Stimulated activated naive B cell treated with anti-CD40 and anti-IgM and Interleukin-4, amounts not matched to agents 10 μg/mL and 1 μg/mL and 100 μg/mL, for 72 hours (primary cell): ENCODE data around the gene DBNDD1.

Experiments used
- ATAC-seq, 2 donors: fragments of 150-1000 bp; cut with Tn5 transposase; replicated peaks; 2 replicates each; pipeline ENCODE4 v1.10.0; 2021; ENCODE audit warnings: moderate library complexity in 1 of 2
- DNase-seq: peaks from one replicate; pipeline ENCODE4 v3.0.0; 2021
- H3K27ac Mint-ChIP-seq: one replicate; pipeline ENCODE4 v1.8.0; 2022; ENCODE audit warnings: mild to moderate bottlenecking, mixed read lengths
- H3K27me3 Mint-ChIP-seq, 2 donors: one replicate each; pipeline ENCODE4 v1.8.0; 2022; ENCODE audit warnings: mixed read lengths in 2 of 2
- H3K36me3 Mint-ChIP-seq, 2 donors: one replicate each; pipeline ENCODE4 v1.8.0; 2022; ENCODE audit warnings: mixed read lengths in 2 of 2, mild to moderate bottlenecking in 1 of 2
- H3K4me1 Mint-ChIP-seq, 2 donors: one replicate each; pipeline ENCODE4 v1.8.0; 2022; ENCODE audit warnings: mixed read lengths in 2 of 2, mild to moderate bottlenecking in 1 of 2
- H3K4me3 Mint-ChIP-seq, 2 donors: one replicate each; pipeline ENCODE4 v1.8.0; 2022; ENCODE audit warnings: mild to moderate bottlenecking in 2 of 2, mixed read lengths in 2 of 2, moderate library complexity in 1 of 2
- H3K9me3 Mint-ChIP-seq, 2 donors: one replicate each; pipeline ENCODE4 v1.8.0; 2022; ENCODE audit warnings: mixed read lengths in 2 of 2, mild to moderate bottlenecking in 1 of 2

DBNDD1 gene

DNA sequence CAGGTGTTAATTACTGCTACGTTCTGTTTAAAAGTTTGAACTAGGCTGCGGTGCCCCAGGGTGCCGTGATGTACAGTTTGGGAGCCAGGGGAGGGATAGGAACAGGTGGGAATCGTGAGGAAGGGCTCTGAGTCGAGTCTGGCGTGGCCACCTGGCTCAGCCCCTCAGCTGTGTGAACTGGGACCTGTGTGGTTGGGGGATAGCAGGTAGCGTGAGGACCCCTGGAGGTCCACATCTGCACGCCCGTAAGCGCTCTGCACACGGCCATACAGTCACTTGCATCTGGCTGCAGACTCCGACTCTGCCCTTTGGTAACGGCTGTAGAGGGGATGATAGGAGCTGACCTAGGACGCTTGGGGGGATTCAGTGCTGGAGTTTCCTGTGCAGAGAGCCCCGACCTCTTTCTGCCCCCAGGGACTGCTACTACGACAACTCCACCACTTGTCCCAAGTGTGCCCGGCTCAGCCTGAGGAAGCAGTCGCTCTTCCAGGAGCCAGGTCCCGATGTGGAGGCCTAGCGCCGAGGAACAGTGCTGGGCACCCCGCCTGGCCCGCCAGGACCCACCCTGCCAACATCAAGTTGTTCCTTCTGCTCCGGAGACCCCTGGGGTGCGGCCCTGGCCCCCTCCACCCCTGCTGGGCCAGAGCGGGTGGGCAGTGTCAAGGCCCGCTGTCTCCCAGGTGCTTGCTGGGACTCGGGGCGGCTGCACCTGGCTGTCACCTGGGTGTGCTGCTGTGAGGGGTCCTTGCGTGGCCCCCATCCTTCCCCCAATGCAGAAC is 53.6 kb downstream of the DBNDD1 start:
- no peak for ATAC-seq
- no peaks in the 10 kb centered on the region for H3K27me3 Mint-ChIP-seq
- H3K4me1 Mint-ChIP-seq, result peaks cover 7 to 29% of the 10 kb centered on the region in 2 donors
- H3K36me3 Mint-ChIP-seq, result peaks cover 17 to 39% of the 10 kb centered on the region in 2 donors
- H3K4me3 Mint-ChIP-seq, result no peak overlapping the region
- no peak overlapping the region for H3K27ac Mint-ChIP-seq
- no peak for DNase-seq
- H3K9me3 Mint-ChIP-seq, result no peaks in the 10 kb centered on the region

DNA sequence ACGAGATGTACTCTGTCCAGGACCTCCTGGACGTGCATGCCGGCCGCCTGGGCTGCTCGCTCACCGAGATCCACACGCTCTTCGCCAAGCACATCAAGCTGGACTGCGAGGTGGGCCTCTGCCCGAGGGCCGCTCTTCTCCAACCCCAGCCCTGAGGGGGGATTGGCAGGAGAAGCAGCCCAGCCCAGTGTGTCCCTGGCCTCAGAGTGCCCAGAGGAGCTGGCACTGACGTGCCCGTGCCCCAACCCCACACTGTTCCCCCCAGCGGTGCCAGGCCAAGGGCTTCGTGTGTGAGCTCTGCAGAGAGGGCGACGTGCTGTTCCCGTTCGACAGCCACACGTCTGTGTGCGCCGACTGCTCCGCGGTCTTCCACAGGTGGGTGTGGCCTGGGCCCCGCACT is 55.1 kb downstream of the DBNDD1 start:
- Mint-ChIP-seq H3K9me3 (no peaks in the 10 kb centered on the region), H3K4me1 (peaks cover 8 to 26% of the 10 kb centered on the region in 2 donors), H3K27me3 (no peaks in the 10 kb centered on the region), H3K36me3 (peaks cover 22 to 43% of the 10 kb centered on the region in 2 donors), H3K4me3 (no peak overlapping the region), H3K27ac (no peak overlapping the region)
- DNase-seq (no peak), ATAC-seq (no peak)

GRCh38 chr16:89962754-89963498 is 56.3 kb downstream of the DBNDD1 start:
- H3K27ac Mint-ChIP-seq, result no peak overlapping the region
- no peaks in the 10 kb centered on the region for H3K9me3 Mint-ChIP-seq
- DNase-seq, result no peak
- H3K4me1 Mint-ChIP-seq, result peaks cover 10 to 31% of the 10 kb centered on the region in 2 donors
- no peak overlapping the region for H3K4me3 Mint-ChIP-seq
- peaks cover 32 to 50% of the 10 kb centered on the region in 2 donors for H3K36me3 Mint-ChIP-seq
- no peak for ATAC-seq
- H3K27me3 Mint-ChIP-seq, result no peaks in the 10 kb centered on the region

DNA sequence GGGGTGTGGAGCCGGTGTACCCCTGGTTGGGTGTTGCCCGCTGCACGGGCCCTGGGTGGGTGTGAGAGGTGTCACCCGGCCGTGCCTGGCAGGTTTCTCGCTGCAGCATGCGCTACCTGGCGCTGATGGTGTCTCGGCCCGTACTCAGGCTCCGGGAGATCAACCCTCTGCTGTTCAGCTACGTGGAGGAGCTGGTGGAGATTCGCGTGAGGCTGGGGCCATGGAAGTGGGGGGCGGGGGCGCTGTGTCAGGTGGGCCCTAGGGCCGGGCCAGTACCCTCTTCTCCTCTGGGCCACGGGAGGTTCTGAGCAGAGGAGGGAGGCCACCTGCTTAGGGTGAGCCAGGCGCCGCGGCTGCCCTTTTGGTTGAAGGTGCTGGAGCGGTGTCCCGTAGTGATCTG is 57.3 kb downstream of the DBNDD1 start:
- Mint-ChIP-seq H3K27me3 (no peaks in the 10 kb centered on the region), H3K4me3 (no peak overlapping the region), H3K36me3 (peaks cover 33 to 48% of the 10 kb centered on the region in 2 donors), H3K9me3 (no peaks in the 10 kb centered on the region), H3K4me1 (peaks cover 14 to 36% of the 10 kb centered on the region in 2 donors), H3K27ac (no peak overlapping the region)
- ATAC-seq (no peak), DNase-seq (no peak)

DNA sequence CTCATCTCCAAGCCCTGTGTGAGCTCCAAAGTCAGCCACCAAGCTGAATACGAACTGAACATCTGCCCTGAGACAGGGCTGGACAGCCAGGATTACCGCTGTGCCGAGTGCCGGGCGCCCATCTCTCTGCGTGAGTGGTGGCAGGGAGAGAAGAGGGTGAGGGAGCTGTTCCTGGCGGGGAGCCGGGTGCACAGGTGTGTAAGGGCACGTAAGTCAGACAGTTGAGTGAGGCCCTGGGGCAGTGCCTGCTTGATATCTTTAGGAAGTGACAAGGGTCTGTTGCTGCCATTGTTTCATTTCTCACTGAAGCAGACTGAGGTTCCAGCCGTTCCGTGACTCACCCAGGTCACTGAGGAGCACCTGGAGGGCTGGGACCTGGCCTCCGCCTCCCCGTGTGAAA is 58.3 kb downstream of the DBNDD1 start:
- DNase-seq (no peak), ATAC-seq (no peak)
- Mint-ChIP-seq H3K4me3 (no peak overlapping the region), H3K27ac (no peak overlapping the region), H3K9me3 (no peaks in the 10 kb centered on the region), H3K27me3 (no peaks in the 10 kb centered on the region), H3K4me1 (peaks cover 18 to 44% of the 10 kb centered on the region in 2 donors), H3K36me3 (peaks cover 37 to 52% of the 10 kb centered on the region in 2 donors)

DNA sequence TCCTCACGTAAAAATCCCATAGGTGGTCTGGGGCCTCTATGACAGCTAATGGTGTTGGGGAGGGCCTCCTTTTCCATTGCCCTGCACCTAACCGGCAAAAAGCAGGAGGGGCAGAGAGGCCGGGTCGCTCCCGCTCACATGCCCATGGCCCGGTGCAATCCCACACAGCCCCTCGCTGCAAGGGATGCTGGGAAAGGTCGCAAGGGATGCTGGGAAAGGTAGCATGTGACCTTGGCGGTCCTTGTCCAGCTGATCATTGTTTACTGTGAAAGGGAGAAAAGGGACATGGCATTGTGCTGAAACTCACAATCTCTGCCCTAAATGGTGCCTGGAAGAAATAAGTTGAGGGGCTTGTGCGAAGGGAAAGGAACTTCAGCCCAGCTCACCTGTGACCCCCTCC is 60.7 kb downstream of the DBNDD1 start:
- Mint-ChIP-seq H3K27me3 (no peaks in the 10 kb centered on the region), H3K27ac (no peak overlapping the region), H3K9me3 (no peaks in the 10 kb centered on the region), H3K4me3 (no peak overlapping the region), H3K36me3 (peaks cover 45 to 61% of the 10 kb centered on the region in 2 donors), H3K4me1 (peaks cover 38 to 59% of the 10 kb centered on the region in 2 donors)
- no peak for DNase-seq
- no peak for ATAC-seq

- Mint-ChIP-seq H3K27me3 (no peaks in the 10 kb centered on the region), H3K4me1 (peaks cover 43 to 64% of the 10 kb centered on the region in 2 donors), H3K9me3 (no peaks in the 10 kb centered on the region), H3K4me3 (no peak overlapping the region), H3K27ac (no peak overlapping the region), H3K36me3 (peaks cover 44 to 59% of the 10 kb centered on the region in 2 donors)
- ATAC-seq (no peak), DNase-seq (no peak)
Measured at GRCh38 chr16:89958068-89958467, 61.2 kb downstream of the DBNDD1 start.

DNA sequence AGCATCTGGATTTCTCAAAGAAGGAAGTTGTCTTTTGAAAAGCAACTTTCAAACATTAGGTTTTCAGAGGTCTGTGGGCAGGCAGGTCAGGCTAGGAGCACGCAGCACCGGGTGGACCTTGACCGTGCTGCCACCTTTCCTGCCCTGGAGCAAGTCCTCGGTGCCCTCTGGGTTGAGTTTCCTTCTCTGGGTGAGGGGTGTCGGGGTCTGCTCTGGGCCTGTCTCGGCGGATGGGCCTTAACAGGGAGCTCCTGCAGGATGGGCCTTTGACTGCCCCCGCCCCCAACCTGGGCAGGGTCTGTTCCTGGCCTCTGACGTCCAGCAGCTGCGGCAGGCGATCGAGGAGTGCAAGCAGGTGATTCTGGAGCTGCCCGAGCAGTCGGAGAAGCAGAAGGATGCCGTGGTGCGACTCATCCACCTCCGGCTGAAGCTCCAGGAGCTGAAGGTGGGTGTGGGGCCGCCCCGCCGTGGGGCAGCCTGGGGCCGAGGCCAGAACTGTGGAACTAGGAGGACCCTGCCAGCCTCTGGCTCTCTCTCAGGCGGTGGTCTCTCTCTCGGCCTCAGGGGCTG is 62.0 kb downstream of the DBNDD1 start:
- Mint-ChIP-seq H3K4me3 (no peak overlapping the region), H3K36me3 (peaks cover 44 to 59% of the 10 kb centered on the region in 2 donors), H3K27ac (no peak overlapping the region), H3K27me3 (no peaks in the 10 kb centered on the region), H3K4me1 (peaks cover 49 to 72% of the 10 kb centered on the region in 2 donors), H3K9me3 (no peaks in the 10 kb centered on the region)
- ATAC-seq, result no peak
- DNase-seq, result no peak

DNA sequence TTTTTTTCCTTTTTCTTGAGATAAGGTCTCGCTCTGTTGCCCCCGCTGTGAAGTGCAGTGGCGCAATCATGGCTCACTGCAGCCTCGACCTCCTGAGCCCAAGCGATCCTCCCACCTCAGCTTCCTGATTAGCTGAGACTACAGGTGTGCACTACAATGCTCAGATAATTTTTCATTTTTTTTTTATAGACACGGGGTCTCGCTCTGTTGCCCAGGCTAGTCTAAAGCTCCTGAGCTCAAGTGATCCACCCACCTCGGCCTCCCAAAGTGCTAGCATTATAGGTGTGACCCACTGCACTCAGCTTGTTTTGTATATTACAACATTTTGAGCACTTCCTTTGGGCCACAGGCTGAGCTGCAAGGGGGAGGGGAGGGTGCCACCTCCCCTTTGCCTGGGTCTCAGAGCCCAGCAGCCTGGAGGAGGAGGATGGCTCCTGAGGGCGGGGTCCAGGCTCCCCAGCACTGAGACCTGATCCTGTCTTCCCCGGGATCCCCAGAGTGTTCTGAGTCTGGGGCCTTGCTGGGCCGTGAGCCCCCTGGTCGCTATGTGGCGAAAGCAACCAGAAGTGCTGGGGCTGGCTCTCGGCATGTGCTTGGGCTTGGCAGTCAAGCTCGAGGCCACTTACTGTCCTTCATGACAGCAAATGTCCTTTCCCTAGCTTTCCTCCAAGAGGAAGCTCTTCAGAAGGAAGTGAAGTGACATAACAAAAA is 62.6 kb downstream of the DBNDD1 start:
- H3K4me3 Mint-ChIP-seq, result no peak overlapping the region
- no peaks in the 10 kb centered on the region for H3K9me3 Mint-ChIP-seq
- peaks cover 52 to 78% of the 10 kb centered on the region in 2 donors for H3K4me1 Mint-ChIP-seq
- no peaks in the 10 kb centered on the region for H3K27me3 Mint-ChIP-seq
- no peak overlapping the region for H3K27ac Mint-ChIP-seq
- ATAC-seq, result no peak
- H3K36me3 Mint-ChIP-seq, result peaks cover 44 to 59% of the 10 kb centered on the region in 2 donors
- no peak for DNase-seq

GRCh38 chr16:89955001-89955685 is 64.1 kb downstream of the DBNDD1 start:
- H3K36me3 Mint-ChIP-seq, result peaks cover 39 to 50% of the 10 kb centered on the region in 2 donors
- no peak overlapping the region for H3K27ac Mint-ChIP-seq
- ATAC-seq (no peak), DNase-seq (no peak)
- no peaks in the 10 kb centered on the region for H3K9me3 Mint-ChIP-seq
- H3K4me3 Mint-ChIP-seq, result peak overlapping the region in 1 of 2 donors; percentile 71
- H3K27me3 Mint-ChIP-seq, result no peaks in the 10 kb centered on the region
- H3K4me1 Mint-ChIP-seq, result peaks cover 57 to 84% of the 10 kb centered on the region in 2 donors
